ENCODE measurements around the gene STRN3.

GRCh38 chr14:30873308-30874119 is 152.7 kb downstream of the STRN3 start:
- TF ChIP-seq POLR2AphosphoS5 (IDR thresholded peaks at IDR 0.05) (no peak), POLR2A (IDR thresholded peaks at IDR 0.05) (no peak)
- TF ChIP-seq, protein P1, sequence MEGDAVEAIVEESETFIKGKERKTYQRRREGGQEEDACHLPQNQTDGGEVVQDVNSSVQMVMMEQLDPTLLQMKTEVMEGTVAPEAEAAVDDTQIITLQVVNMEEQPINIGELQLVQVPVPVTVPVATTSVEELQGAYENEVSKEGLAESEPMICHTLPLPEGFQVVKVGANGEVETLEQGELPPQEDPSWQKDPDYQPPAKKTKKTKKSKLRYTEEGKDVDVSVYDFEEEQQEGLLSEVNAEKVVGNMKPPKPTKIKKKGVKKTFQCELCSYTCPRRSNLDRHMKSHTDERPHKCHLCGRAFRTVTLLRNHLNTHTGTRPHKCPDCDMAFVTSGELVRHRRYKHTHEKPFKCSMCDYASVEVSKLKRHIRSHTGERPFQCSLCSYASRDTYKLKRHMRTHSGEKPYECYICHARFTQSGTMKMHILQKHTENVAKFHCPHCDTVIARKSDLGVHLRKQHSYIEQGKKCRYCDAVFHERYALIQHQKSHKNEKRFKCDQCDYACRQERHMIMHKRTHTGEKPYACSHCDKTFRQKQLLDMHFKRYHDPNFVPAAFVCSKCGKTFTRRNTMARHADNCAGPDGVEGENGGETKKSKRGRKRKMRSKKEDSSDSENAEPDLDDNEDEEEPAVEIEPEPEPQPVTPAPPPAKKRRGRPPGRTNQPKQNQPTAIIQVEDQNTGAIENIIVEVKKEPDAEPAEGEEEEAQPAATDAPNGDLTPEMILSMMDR (IDR thresholded peaks at IDR 0.05 in 8 of 11, conservative IDR thresholded peaks at IDR 0.05 in 3 of 11) = no peak

Data from spleen (tissue), 7 donors.